Measurements from ENCODE around the gene MTMR11. TPM values are rescaled to one million over a fixed set of nuclear protein-coding genes. Genes with fewer than 3 reads are reported as not detected.

Gene MTMR11
- total and polyA plus RNA-seq, 2 of the 8 experiments (the other 6 are each of a cell fraction or from before 2014, with no cell fraction given), result 3.7 to 4.8 TPM

DNA sequence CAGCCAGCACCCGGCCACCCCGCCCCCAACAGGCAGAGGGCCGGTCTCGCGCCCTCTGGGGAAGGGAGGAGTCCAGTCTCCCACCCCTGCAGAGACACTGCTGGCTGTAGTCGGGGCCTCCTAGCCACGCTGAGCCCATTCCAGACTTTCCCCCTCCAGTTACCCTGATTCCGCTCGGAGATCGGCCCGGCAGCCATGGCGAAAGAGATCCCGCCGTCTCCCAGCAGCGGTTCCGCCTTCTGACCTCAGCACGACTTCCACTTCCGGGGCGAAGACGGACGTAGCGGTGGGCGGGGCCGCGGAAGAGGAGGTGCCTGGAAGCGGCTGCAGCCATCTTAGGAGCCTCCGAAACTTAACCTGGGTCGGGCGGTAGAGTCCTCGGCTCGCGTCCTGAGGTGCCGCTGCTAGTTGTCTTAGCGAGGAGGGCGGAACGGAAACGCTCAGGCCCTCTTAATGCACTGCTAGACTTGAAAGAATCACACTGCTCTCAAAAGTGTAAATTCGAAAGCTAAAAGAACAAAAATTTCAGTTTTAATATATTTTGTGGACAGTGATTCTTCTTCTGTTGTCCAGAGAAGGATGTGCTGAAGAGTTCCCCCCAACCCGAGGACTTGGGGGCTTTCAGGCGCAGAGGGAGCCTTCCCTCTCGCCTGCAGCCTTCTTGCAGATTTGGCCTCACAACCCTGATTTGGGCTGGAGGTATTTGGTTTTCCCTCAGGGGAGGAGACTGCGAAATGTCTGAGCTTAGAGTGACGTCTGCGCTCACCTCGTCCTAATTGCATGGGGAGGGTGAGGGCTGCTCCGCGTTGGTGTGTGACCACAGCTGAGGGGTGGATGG is 8.9 kb downstream of the MTMR11 start, which contains the start of gene SF3B4 (continued):
- TF ChIP-seq TAF1 (IDR thresholded peaks at IDR 0.05; ENCODE audit: low read depth, low read length) (peak; percentile 88), SP1 (IDR thresholded peaks at IDR 0.05; ENCODE audit: low read depth, low read length) (peak; percentile 48; the same call in 1 of the 2 replicates)

Data from H1 (cell line).